HEK293 (cell line): ENCODE data around the gene ASCC3.

ENCODE experiments used
- CTCF ChIA-PET: fragments of 350-600 bp; formaldehyde crosslinking; extraction: SDS; loops from one replicate; lab custom pipeline; 2021; ENCODE audit warnings: antibody characterized with exemption; lab: Yijun Ruan, JAX
- POLR2A ChIA-PET: fragments of 300-600 bp; formaldehyde crosslinking; extraction: SDS; loops from one replicate; lab custom pipeline; 2020; ENCODE audit warnings: antibody characterized with exemption, inconsistent platforms; lab: Yijun Ruan, JAX
- H3K27ac ChIP-seq: fragments of 200-500 bp; sonication (Bioruptor generic); 2 replicates; pipeline ENCODE4 v1.5.1; 2014; ENCODE audit warnings: low read depth, low read length, control low read depth, inconsistent platforms; ENCODE audit errors: extremely low read depth
- H3K36me3 ChIP-seq, 2 experiments: fragments of 200-500 bp in 1 of 2; sonication (Bioruptor generic) in 1 of 2; 1 replicate in 1 of 2; 2 replicates in 1 of 2; pipeline ENCODE4 v1.5.1; 2014 to 2017; ENCODE audit warnings: inconsistent platforms in 2 of 2, low read length in 2 of 2; ENCODE audit not compliant: control insufficient read depth in 2 of 2, insufficient read depth in 1 of 2
- H3K4me1 ChIP-seq: fragments of 200-500 bp; sonication (Bioruptor generic); 2 replicates; pipeline ENCODE4 v1.5.1; 2014; ENCODE audit warnings: mild to moderate bottlenecking, low read length, inconsistent platforms; ENCODE audit not compliant: control insufficient read depth, insufficient read depth
- H3K4me3 ChIP-seq: 2 replicates; pipeline ENCODE4 v1.5.1; 2011; ENCODE audit warnings: low read depth, mild to moderate bottlenecking, control low read depth, low read length, moderate library complexity
- H3K9me3 ChIP-seq: fragments of 200-500 bp; sonication (Bioruptor generic); 2 replicates; pipeline ENCODE4 v1.5.1; 2014; ENCODE audit warnings: low read depth, low read length, inconsistent platforms; ENCODE audit not compliant: control insufficient read depth, insufficient read depth
- CTCF ChIP-seq: fragments of 450-650 bp; formaldehyde crosslinking; IDR thresholded peaks from 2 replicates; pipeline ENCODE4 v1.5.1; 2016; ENCODE audit warnings: missing biosample characterization, missing genetic modification characterization
- GLIS2 ChIP-seq: fragments of 450-650 bp; formaldehyde crosslinking; IDR thresholded peaks from 2 replicates; pipeline ENCODE4 v1.5.1; 2016; ENCODE audit warnings: missing biosample characterization, missing genetic modification characterization
- IKZF3 ChIP-seq: fragments of 450-650 bp; IDR thresholded peaks from 2 replicates; pipeline ENCODE4 v1.5.0; 2018; ENCODE audit warnings: missing biosample characterization, mild to moderate bottlenecking, missing genetic modification characterization, moderate library complexity
- KLF10 ChIP-seq: fragments of 450-650 bp; IDR thresholded peaks from 2 replicates; pipeline ENCODE4 v1.5.1; 2018; ENCODE audit warnings: missing biosample characterization, mild to moderate bottlenecking, missing genetic modification characterization
- PRDM1 ChIP-seq: fragments of 450-650 bp; formaldehyde crosslinking; IDR thresholded peaks from 2 replicates; pipeline ENCODE4; 2016; ENCODE audit warnings: missing biosample characterization, missing genetic modification characterization
- PRDM10 ChIP-seq: fragments of 450-650 bp; formaldehyde crosslinking; IDR thresholded peaks from 2 replicates; pipeline ENCODE4 v1.5.1; 2016; ENCODE audit warnings: missing biosample characterization, missing genetic modification characterization
- SP3 ChIP-seq: fragments of 450-650 bp; formaldehyde crosslinking; IDR thresholded peaks from 2 replicates; pipeline ENCODE4 v1.5.1; 2016; ENCODE audit warnings: missing biosample characterization, missing genetic modification characterization
- ZBTB21 ChIP-seq: fragments of 450-650 bp; formaldehyde crosslinking; IDR thresholded peaks from 2 replicates; pipeline ENCODE4 v1.5.1; 2017; ENCODE audit warnings: missing biosample characterization, missing genetic modification characterization
- ZNF280D ChIP-seq: fragments of 450-650 bp; formaldehyde crosslinking; IDR thresholded peaks from 2 replicates; pipeline ENCODE4 v1.5.1; 2016; ENCODE audit warnings: missing biosample characterization, missing genetic modification characterization
- ZNF341 ChIP-seq: fragments of 450-650 bp; formaldehyde crosslinking; IDR thresholded peaks from 2 replicates; pipeline ENCODE4; 2016; ENCODE audit warnings: low read depth, missing biosample characterization, missing genetic modification characterization
- ZNF513 ChIP-seq: fragments of 450-650 bp; IDR thresholded peaks from 2 replicates; pipeline ENCODE4 v1.5.1; 2018; ENCODE audit warnings: missing biosample characterization, missing genetic modification characterization
- ZNF521 ChIP-seq: fragments of 450-650 bp; formaldehyde crosslinking; IDR thresholded peaks from 2 replicates; pipeline ENCODE4 v1.5.1; 2017; ENCODE audit warnings: missing biosample characterization, mild to moderate bottlenecking, missing genetic modification characterization
- ZNF645 ChIP-seq: fragments of 450-650 bp; formaldehyde crosslinking; IDR thresholded peaks from 2 replicates; pipeline ENCODE4; 2016; ENCODE audit warnings: missing biosample characterization, missing genetic modification characterization
- ZNF707 ChIP-seq: fragments of 450-650 bp; formaldehyde crosslinking; IDR thresholded peaks from 2 replicates; pipeline ENCODE4 v1.5.1; 2016; ENCODE audit warnings: missing biosample characterization, missing genetic modification characterization
- ZNF837 ChIP-seq: fragments of 450-650 bp; formaldehyde crosslinking; IDR thresholded peaks from 2 replicates; pipeline ENCODE4 v1.5.1; 2016; ENCODE audit warnings: missing biosample characterization, missing genetic modification characterization
- TF ChIP-seq, protein P1 (sequence below): fragments of 450-650 bp; formaldehyde crosslinking; IDR thresholded peaks from 2 replicates; pipeline ENCODE4 v1.5.1; 2016; ENCODE audit warnings: missing biosample characterization, missing genetic modification characterization

The ASCC3 gene

DNA sequence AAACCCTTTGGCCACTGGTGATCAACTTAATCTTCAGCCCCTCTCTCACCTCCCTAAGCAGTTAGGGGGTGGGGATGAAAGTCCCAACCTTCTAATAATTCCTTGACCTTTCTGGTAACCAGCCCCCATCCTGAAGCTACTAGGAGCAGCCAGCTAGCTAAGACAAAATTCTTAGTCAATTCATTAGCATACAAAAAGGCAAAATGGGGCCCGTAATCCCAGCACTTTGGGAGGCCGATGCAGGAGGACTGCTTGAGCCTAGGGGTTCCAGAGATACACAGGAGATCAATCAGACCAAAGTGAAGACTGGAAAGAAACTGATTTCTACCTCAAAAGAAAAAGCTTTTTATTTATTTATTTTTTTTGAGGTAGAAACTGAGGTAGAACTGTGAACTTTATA, 1.8 kb downstream of the ASCC3 start (continued):
- no peak for TF ChIP-seq ZNF280D (tag by site-specific recombination)

GRCh38 chr6:100877851-100878250, 3.3 kb downstream of the ASCC3 start:
- TF ChIP-seq ZNF645 (no peak), ZNF837 (tag by site-specific recombination) (no peak), ZNF341 (tag by site-specific recombination) (no peak), PRDM1 (tag by site-specific recombination) (no peak), KLF10 (tag by site-specific recombination) (no peak), ZNF707 (no peak), SP3 (no peak), ZBTB21 (tag by site-specific recombination) (no peak), IKZF3 (tag by site-specific recombination) (no peak), CTCF (tag by site-specific recombination) (no peak), ZNF513 (tag by site-specific recombination) (no peak), ZNF521 (tag by site-specific recombination) (no peak), PRDM10 (tag by site-specific recombination) (no peak), GLIS2 (tag by site-specific recombination) (no peak)
- TF ChIP-seq, protein P1, sequence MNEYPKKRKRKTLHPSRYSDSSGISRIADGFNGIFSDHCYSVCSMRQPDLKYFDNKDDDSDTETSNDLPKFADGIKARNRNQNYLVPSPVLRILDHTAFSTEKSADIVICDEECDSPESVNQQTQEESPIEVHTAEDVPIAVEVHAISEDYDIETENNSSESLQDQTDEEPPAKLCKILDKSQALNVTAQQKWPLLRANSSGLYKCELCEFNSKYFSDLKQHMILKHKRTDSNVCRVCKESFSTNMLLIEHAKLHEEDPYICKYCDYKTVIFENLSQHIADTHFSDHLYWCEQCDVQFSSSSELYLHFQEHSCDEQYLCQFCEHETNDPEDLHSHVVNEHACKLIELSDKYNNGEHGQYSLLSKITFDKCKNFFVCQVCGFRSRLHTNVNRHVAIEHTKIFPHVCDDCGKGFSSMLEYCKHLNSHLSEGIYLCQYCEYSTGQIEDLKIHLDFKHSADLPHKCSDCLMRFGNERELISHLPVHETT = no peak
- no peaks in the 10 kb centered on the region for H3K9me3 ChIP-seq
- CTCF ChIA-PET = no interaction called here
- H3K4me3 ChIP-seq = no peak overlapping the region
- peaks cover 8% of the 10 kb centered on the region for H3K4me1 ChIP-seq
- peaks cover 0 to 17% of the 10 kb centered on the region in 2 experiments; a peak in 2 of 3 replicates for H3K36me3 ChIP-seq
- POLR2A ChIA-PET = no interaction called here
- no peak overlapping the region for H3K27ac ChIP-seq
